Neural progenitor cell (in vitro differentiated cells): ENCODE results near the gene KRTAP5-5. TPM values are rescaled to one million over a fixed set of nuclear protein-coding genes. Genes with fewer than 3 reads are reported as not detected.
"Not testable (repeated sequence)": the region's sequence is repeated elsewhere in the genome, so short reads cannot be mapped to it uniquely, and the experiment has no call there.

Source experiments
- DNase-seq: peaks from one replicate; pipeline ENCODE4 v3.0.0-alpha.2; 2016; ENCODE audit warnings: low spot score
- H2AFZ ChIP-seq: fragments of 200-600 bp; sonication (generic); replicated peaks from 2 replicates; pipeline ENCODE4 v1.6.1; 2016; ENCODE audit warnings: antibody characterized with exemption
- H3F3A ChIP-seq: fragments of 200-600 bp; sonication (generic); 2 replicates; pipeline ENCODE4 v1.6.1; 2016; ENCODE audit warnings: antibody characterized with exemption, low read depth
- H3K27ac ChIP-seq: fragments of 200-600 bp; sonication (generic); 2 replicates; pipeline ENCODE4 v1.5.1; 2016; ENCODE audit warnings: mild to moderate bottlenecking
- H3K27me3 ChIP-seq: fragments of 200-600 bp; sonication (generic); 2 replicates; pipeline ENCODE4 v1.6.1; 2016; ENCODE audit warnings: mild to moderate bottlenecking, moderate library complexity
- H3K36me3 ChIP-seq: fragments of 200-600 bp; sonication (generic); 2 replicates; pipeline ENCODE4 v1.5.1; 2016
- H3K4me1 ChIP-seq: fragments of 200-600 bp; sonication (generic); 2 replicates; pipeline ENCODE4 v1.6.1; 2016; ENCODE audit warnings: mixed run types
- H3K4me2 ChIP-seq: fragments of 200-600 bp; sonication (generic); 2 replicates; pipeline ENCODE4 v1.6.1; 2016
- H3K4me3 ChIP-seq: fragments of 200-600 bp; sonication (generic); 2 replicates; pipeline ENCODE4 v1.5.1; 2016
- H3K79me2 ChIP-seq: fragments of 200-600 bp; sonication (generic); 2 replicates; pipeline ENCODE4 v1.6.1; 2016; ENCODE audit warnings: low read depth
- H3K9ac ChIP-seq: fragments of 200-600 bp; sonication (generic); 2 replicates; pipeline ENCODE4 v1.6.1; 2016
- H3K9me3 ChIP-seq: fragments of 200-600 bp; sonication (generic); 2 replicates; pipeline ENCODE4 v1.5.1; 2016; ENCODE audit warnings: low read depth
- H4K20me1 ChIP-seq: fragments of 200-600 bp; sonication (generic); 2 replicates; pipeline ENCODE4 v1.6.1; 2016; ENCODE audit warnings: low read depth
- H3K27ac Mint-ChIP-seq: 3 replicates; pipeline ENCODE4 v1.8.0; 2021; ENCODE audit warnings: mixed read lengths
- H3K27me3 Mint-ChIP-seq: 2 replicates; pipeline ENCODE4 v1.8.0; 2022; ENCODE audit warnings: low read depth, mild to moderate bottlenecking, inconsistent platforms, moderate library complexity, mixed read lengths; ENCODE audit not compliant: insufficient read depth
- H3K36me3 Mint-ChIP-seq: 3 replicates; pipeline ENCODE4 v1.8.0; 2021; ENCODE audit warnings: mixed read lengths
- H3K4me1 Mint-ChIP-seq: 3 replicates; pipeline ENCODE4 v1.8.0; 2021; ENCODE audit warnings: mixed read lengths
- H3K4me3 Mint-ChIP-seq: 3 replicates; pipeline ENCODE4 v1.8.0; 2021; ENCODE audit warnings: mild to moderate bottlenecking, moderate library complexity, mixed read lengths
- H3K9me3 Mint-ChIP-seq: 3 replicates; pipeline ENCODE4 v1.8.0; 2020; ENCODE audit warnings: mixed read lengths
- EZH2 ChIP-seq: fragments of 200-600 bp; sonication (generic); IDR thresholded peaks from 2 replicates; pipeline ENCODE4 v1.6.1; 2017; ENCODE audit warnings: antibody characterized with exemption, mild to moderate bottlenecking, moderate library complexity
- EZH2phosphoT487 ChIP-seq: fragments of 200-600 bp; sonication (generic); IDR thresholded peaks from 2 replicates; pipeline ENCODE4 v1.6.1; 2017; ENCODE audit warnings: antibody characterized with exemption
- total RNA-seq: library from RNA; depleted of rRNA; stranded (reverse); fragments of >200 nt; gene quantifications from 2 replicates; pipeline ENCODE4 v1.2.3, GENCODE V29; 2015; ENCODE audit warnings: low replicate concordance
- TF ChIP-seq, protein P1 (sequence below): fragments of 200-600 bp; sonication (generic); IDR thresholded peaks from 2 replicates; pipeline ENCODE4 v1.5.1; 2017; ENCODE audit warnings: antibody characterized with exemption, mild to moderate bottlenecking

KRTAP5-5 gene
- total RNA-seq, 1 donor from 2014 or later: not detected

- H3K4me1 ChIP-seq: no peaks in the 10 kb centered on the region
- H3F3A ChIP-seq: peaks cover 9% of the 10 kb centered on the region
- no peaks in the 10 kb centered on the region for H3K9me3 ChIP-seq
- peaks cover 24% of the 10 kb centered on the region for H3K27me3 Mint-ChIP-seq
- no peak overlapping the region for H3K27ac ChIP-seq
- H3K4me2 ChIP-seq: no peak overlapping the region
- H3K4me3 Mint-ChIP-seq: no peak overlapping the region
- no peaks in the 10 kb centered on the region for H3K79me2 ChIP-seq
- no peak overlapping the region for H3K4me3 ChIP-seq
- TF ChIP-seq, protein P1, sequence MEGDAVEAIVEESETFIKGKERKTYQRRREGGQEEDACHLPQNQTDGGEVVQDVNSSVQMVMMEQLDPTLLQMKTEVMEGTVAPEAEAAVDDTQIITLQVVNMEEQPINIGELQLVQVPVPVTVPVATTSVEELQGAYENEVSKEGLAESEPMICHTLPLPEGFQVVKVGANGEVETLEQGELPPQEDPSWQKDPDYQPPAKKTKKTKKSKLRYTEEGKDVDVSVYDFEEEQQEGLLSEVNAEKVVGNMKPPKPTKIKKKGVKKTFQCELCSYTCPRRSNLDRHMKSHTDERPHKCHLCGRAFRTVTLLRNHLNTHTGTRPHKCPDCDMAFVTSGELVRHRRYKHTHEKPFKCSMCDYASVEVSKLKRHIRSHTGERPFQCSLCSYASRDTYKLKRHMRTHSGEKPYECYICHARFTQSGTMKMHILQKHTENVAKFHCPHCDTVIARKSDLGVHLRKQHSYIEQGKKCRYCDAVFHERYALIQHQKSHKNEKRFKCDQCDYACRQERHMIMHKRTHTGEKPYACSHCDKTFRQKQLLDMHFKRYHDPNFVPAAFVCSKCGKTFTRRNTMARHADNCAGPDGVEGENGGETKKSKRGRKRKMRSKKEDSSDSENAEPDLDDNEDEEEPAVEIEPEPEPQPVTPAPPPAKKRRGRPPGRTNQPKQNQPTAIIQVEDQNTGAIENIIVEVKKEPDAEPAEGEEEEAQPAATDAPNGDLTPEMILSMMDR: no peak
- TF ChIP-seq EZH2phosphoT487 (no peak), EZH2 (no peak)
- H3K9me3 Mint-ChIP-seq: peaks cover 3% of the 10 kb centered on the region
- no peak overlapping the region for H2AFZ ChIP-seq
- no peak for DNase-seq
- peaks cover 79% of the 10 kb centered on the region for H3K27me3 ChIP-seq
- no peak overlapping the region for H3K27ac Mint-ChIP-seq
- no peaks in the 10 kb centered on the region for H4K20me1 ChIP-seq
- H3K36me3 Mint-ChIP-seq: no peaks in the 10 kb centered on the region
- H3K4me1 Mint-ChIP-seq: peaks cover 20% of the 10 kb centered on the region
- H3K9ac ChIP-seq: no peak overlapping the region
- no peaks in the 10 kb centered on the region for H3K36me3 ChIP-seq
Measured at GRCh38 chr11:1597331-1597993, 32.1 kb upstream of the KRTAP5-5 start.

DNA sequence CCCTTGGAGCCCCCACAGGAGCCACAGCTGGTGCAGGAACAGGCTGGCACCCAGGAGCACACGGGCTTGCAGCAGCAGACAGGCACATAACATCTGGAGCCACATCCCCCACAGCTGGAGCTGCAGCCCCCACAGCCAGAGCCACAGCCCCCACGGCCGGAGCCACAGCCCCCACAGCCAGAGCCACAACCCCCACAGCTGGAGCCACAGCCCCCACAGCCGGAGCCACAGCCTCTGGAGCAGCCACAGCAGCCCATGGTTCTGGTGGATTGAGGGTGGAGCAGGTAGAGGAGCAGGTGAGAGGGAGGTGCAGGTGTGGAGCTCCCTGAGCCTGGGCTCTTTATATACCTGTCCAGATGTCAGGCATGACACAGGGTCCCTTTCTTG, 31.6 kb upstream of the KRTAP5-5 start, which contains the start of gene KRTAP5-2:
TSS of gene KRTAP5-2 (minus strand) at position 301 of the 387 bp plus-strand sequence. CDS start at position 257, 44 bp downstream.
- Histone ChIP-seq H3K9me3 (no peaks in the 10 kb centered on the region), H3K79me2 (no peaks in the 10 kb centered on the region), H3K27ac (no peak within 1 kb of the TSS), H2AFZ (no peak within 1 kb of the TSS), H3K4me1 (no peaks in the 10 kb centered on the region), H4K20me1 (no peaks in the 10 kb centered on the region), H3K9ac (no peak within 1 kb of the TSS), H3K4me2 (no peak within 1 kb of the TSS), H3K36me3 (no peaks in the 10 kb centered on the region), H3K27me3 (peaks cover 74% of the 10 kb centered on the region), H3K4me3 (no peak within 1 kb of the TSS), H3F3A (peaks cover 9% of the 10 kb centered on the region)
- Mint-ChIP-seq H3K4me3 (no peak within 1 kb of the TSS), H3K4me1 (peaks cover 20% of the 10 kb centered on the region), H3K9me3 (peaks cover 4% of the 10 kb centered on the region), H3K27me3 (peaks cover 23% of the 10 kb centered on the region), H3K36me3 (no peaks in the 10 kb centered on the region), H3K27ac (no peak within 1 kb of the TSS)
- DNase-seq: no peak
- TF ChIP-seq EZH2 (no peak), EZH2phosphoT487 (no peak)
- TF ChIP-seq, protein P1: no peak

- not testable (repeated sequence) for H3K4me3 Mint-ChIP-seq, H3K36me3 ChIP-seq, H4K20me1 ChIP-seq, H3K36me3 Mint-ChIP-seq, H3K27ac Mint-ChIP-seq, DNase-seq, H3F3A ChIP-seq, H3K9ac ChIP-seq, H3K4me3 ChIP-seq, H3K27ac ChIP-seq, H2AFZ ChIP-seq, H3K79me2 ChIP-seq, H3K9me3 Mint-ChIP-seq, H3K4me2 ChIP-seq, H3K9me3 ChIP-seq, H3K4me1 ChIP-seq
- H3K27me3 Mint-ChIP-seq: peaks cover 19% of the 10 kb centered on the region
- peaks cover 20% of the 10 kb centered on the region for H3K4me1 Mint-ChIP-seq
- peaks cover 70% of the 10 kb centered on the region for H3K27me3 ChIP-seq
Measured at GRCh38 chr11:1598406-1598805, 31.2 kb upstream of the KRTAP5-5 start.

- H3K9ac ChIP-seq: no peak overlapping the region
- H3K36me3 Mint-ChIP-seq: no peaks in the 10 kb centered on the region
- H3K4me3 Mint-ChIP-seq: no peak overlapping the region
- no peak overlapping the region for H3K27ac ChIP-seq
- no peak for DNase-seq
- peaks cover 9% of the 10 kb centered on the region for H3F3A ChIP-seq
- peaks cover 20% of the 10 kb centered on the region for H3K4me1 Mint-ChIP-seq
- H3K9me3 Mint-ChIP-seq: peaks cover 4% of the 10 kb centered on the region
- no peak overlapping the region for H2AFZ ChIP-seq
- H3K4me3 ChIP-seq: no peak overlapping the region
- no peak for TF ChIP-seq EZH2
- no peak for TF ChIP-seq EZH2phosphoT487
- TF ChIP-seq, protein P1: no peak
- H3K27ac Mint-ChIP-seq: no peak overlapping the region
- no peaks in the 10 kb centered on the region for H3K79me2 ChIP-seq
- peaks cover 66% of the 10 kb centered on the region for H3K27me3 ChIP-seq
- no peaks in the 10 kb centered on the region for H3K9me3 ChIP-seq
- no peaks in the 10 kb centered on the region for H3K36me3 ChIP-seq
- no peaks in the 10 kb centered on the region for H4K20me1 ChIP-seq
- H3K27me3 Mint-ChIP-seq: peaks cover 19% of the 10 kb centered on the region
- no peak overlapping the region for H3K4me2 ChIP-seq
- H3K4me1 ChIP-seq: no peaks in the 10 kb centered on the region
Measured at GRCh38 chr11:1598816-1599215, 30.8 kb upstream of the KRTAP5-5 start.
